ENCODE data around the gene FEM1B. TPM values are rescaled to one million over a fixed set of nuclear protein-coding genes. Genes with fewer than 3 reads are reported as not detected.

FEM1B gene
- total RNA-seq, 1 donor from 2014 or later = 71.1 TPM

- Mint-ChIP-seq H3K9me3 (ENCODE audit: unreplicated experiment) (no peaks in the 10 kb centered on the region), H3K4me3 (ENCODE audit: unreplicated experiment) (peak overlapping the region; percentile 3), H3K27me3 (ENCODE audit: unreplicated experiment) (no peaks in the 10 kb centered on the region), H3K4me1 (ENCODE audit: unreplicated experiment) (peaks cover 70% of the 10 kb centered on the region), H3K27ac (ENCODE audit: unreplicated experiment) (peak overlapping the region; percentile 79), H3K36me3 (ENCODE audit: unreplicated experiment) (peaks cover 61% of the 10 kb centered on the region)
- no peak for DNase-seq (ENCODE audit: extremely low spot score, unreplicated experiment)
- TF ChIP-seq CTCF (IDR thresholded peaks at IDR 0.05) = no peak
Observed at GRCh38 chr15:68315035-68315434, 37.5 kb downstream of the FEM1B start.

- Mint-ChIP-seq H3K9me3 (ENCODE audit: unreplicated experiment) (no peaks in the 10 kb centered on the region), H3K4me3 (ENCODE audit: unreplicated experiment) (no peak overlapping the region), H3K27ac (ENCODE audit: unreplicated experiment) (peak overlapping the region; percentile 79), H3K36me3 (ENCODE audit: unreplicated experiment) (peaks cover 62% of the 10 kb centered on the region), H3K4me1 (ENCODE audit: unreplicated experiment) (peaks cover 65% of the 10 kb centered on the region), H3K27me3 (ENCODE audit: unreplicated experiment) (no peaks in the 10 kb centered on the region)
- TF ChIP-seq CTCF (IDR thresholded peaks at IDR 0.05) = no peak
- peak; percentile 86 for DNase-seq (ENCODE audit: extremely low spot score, unreplicated experiment)
Observed at GRCh38 chr15:68315495-68316031, 38.0 kb downstream of the FEM1B start.

- DNase-seq (ENCODE audit: extremely low spot score, unreplicated experiment) = peak; percentile 84
- Mint-ChIP-seq H3K36me3 (ENCODE audit: unreplicated experiment) (peaks cover 62% of the 10 kb centered on the region), H3K4me3 (ENCODE audit: unreplicated experiment) (no peak overlapping the region), H3K9me3 (ENCODE audit: unreplicated experiment) (no peaks in the 10 kb centered on the region), H3K4me1 (ENCODE audit: unreplicated experiment) (peaks cover 58% of the 10 kb centered on the region), H3K27ac (ENCODE audit: unreplicated experiment) (peak overlapping the region; percentile 79), H3K27me3 (ENCODE audit: unreplicated experiment) (no peaks in the 10 kb centered on the region)
- TF ChIP-seq CTCF (IDR thresholded peaks at IDR 0.05) = peak; percentile 52
Observed at GRCh38 chr15:68316061-68316804, 38.7 kb downstream of the FEM1B start.

GRCh38 chr15:68317281-68318007 is 39.9 kb downstream of the FEM1B start:
- no peak for DNase-seq (ENCODE audit: extremely low spot score, unreplicated experiment)
- peak overlapping the region; percentile 80 for H3K27ac Mint-ChIP-seq (ENCODE audit: unreplicated experiment)
- H3K36me3 Mint-ChIP-seq (ENCODE audit: unreplicated experiment) = peaks cover 66% of the 10 kb centered on the region
- no peak for TF ChIP-seq CTCF (IDR thresholded peaks at IDR 0.05)
- H3K4me1 Mint-ChIP-seq (ENCODE audit: unreplicated experiment) = peaks cover 62% of the 10 kb centered on the region
- H3K4me3 Mint-ChIP-seq (ENCODE audit: unreplicated experiment) = no peak overlapping the region
- H3K27me3 Mint-ChIP-seq (ENCODE audit: unreplicated experiment) = no peaks in the 10 kb centered on the region
- H3K9me3 Mint-ChIP-seq (ENCODE audit: unreplicated experiment) = no peaks in the 10 kb centered on the region

Measured in osteocyte (in vitro differentiated cells).